Naive thymus-derived CD4-positive, alpha-beta T cell (primary cell): ENCODE measurements around the gene KEAP1. TPM values are rescaled to one million over a fixed set of nuclear protein-coding genes. Genes with fewer than 3 reads are reported as not detected.
A peak's percentile ranks its signal among the peaks of the same experiment; 100 is the strongest.

Experiments
- ATAC-seq: fragments of 150-1000 bp; cut with Tn5 transposase; 2 replicates; pipeline ENCODE4 v1.10.0; 2021; ENCODE audit warnings: mild to moderate bottlenecking, moderate library complexity
- CTCF ChIA-PET: fragments of 350-600 bp; sonication (Branson Sonifier 250); formaldehyde crosslinking; loops from one replicate; lab custom pipeline; 2021; ENCODE audit warnings: antibody characterized with exemption; lab: Charles Lee
- POLR2A ChIA-PET: fragments of 350-600 bp; sonication (Branson Sonifier 250); formaldehyde crosslinking; loops from one replicate; lab custom pipeline; 2021; ENCODE audit warnings: antibody characterized with exemption, inconsistent platforms; lab: Charles Lee
- DNase-seq, 9 donors: peaks; one replicate each; pipeline versions ENCODE4 v3.0.0 to v3.0.0-alpha.2; 2020 to 2022; ENCODE audit warnings: mixed read lengths in 1 of 9
- H3K27ac ChIP-seq: one replicate; pipeline ENCODE4 v1.7.0; 2013; ENCODE audit warnings: mild to moderate bottlenecking, low read depth, low read length, moderate library complexity
- H3K27me3 ChIP-seq, 2 donors: one replicate each; pipeline ENCODE4 v1.7.0; 2013; ENCODE audit warnings: low read length in 2 of 2, mild to moderate bottlenecking in 2 of 2, moderate library complexity in 2 of 2; ENCODE audit not compliant: control insufficient read depth in 2 of 2, insufficient read depth in 2 of 2
- H3K36me3 ChIP-seq, 3 experiments: 1 replicate in 2 of 3; 2 replicates in 1 of 3; pipeline ENCODE4 v1.7.0; 2013; ENCODE audit warnings: low read length in 3 of 3, mild to moderate bottlenecking in 3 of 3, moderate library complexity in 1 of 3; ENCODE audit not compliant: insufficient read depth in 3 of 3, control insufficient read depth in 2 of 3
- H3K4me1 ChIP-seq, 2 donors: one replicate each; pipeline ENCODE4 v1.7.0; 2013; ENCODE audit warnings: low read length in 2 of 2, mild to moderate bottlenecking in 2 of 2, moderate library complexity in 1 of 2; ENCODE audit not compliant: control insufficient read depth in 2 of 2, insufficient read depth in 2 of 2
- H3K4me3 ChIP-seq: 2 replicates; pipeline ENCODE4 v1.7.0; 2013; ENCODE audit warnings: mild to moderate bottlenecking, low read length
- H3K9me3 ChIP-seq, 3 experiments: 1 replicate in 2 of 3; 2 replicates in 1 of 3; pipeline ENCODE4 v1.7.0; 2013; ENCODE audit warnings: low read length in 3 of 3; ENCODE audit not compliant: control insufficient read depth in 2 of 3
- H3K27ac Mint-ChIP-seq, 9 donors: one replicate each; pipeline ENCODE4 v1.8.0; 2020 to 2022; ENCODE audit warnings: mixed read lengths in 9 of 9, mild to moderate bottlenecking in 8 of 9, moderate library complexity in 5 of 9, inconsistent platforms in 2 of 9
- H3K27me3 Mint-ChIP-seq, 5 donors: one replicate each; pipeline ENCODE4 v1.8.0; 2021 to 2022; ENCODE audit warnings: mixed read lengths in 5 of 5, mild to moderate bottlenecking in 1 of 5
- H3K36me3 Mint-ChIP-seq, 5 donors: one replicate each; pipeline ENCODE4 v1.8.0; 2020 to 2022; ENCODE audit warnings: mixed read lengths in 5 of 5, mild to moderate bottlenecking in 3 of 5, inconsistent platforms in 1 of 5
- H3K4me1 Mint-ChIP-seq, 7 donors: one replicate each; pipeline ENCODE4 v1.8.0; 2020 to 2022; ENCODE audit warnings: mixed read lengths in 7 of 7, mild to moderate bottlenecking in 3 of 7, inconsistent platforms in 1 of 7
- H3K4me3 Mint-ChIP-seq, 10 donors: one replicate each; pipeline ENCODE4 v1.8.0; 2020 to 2022; ENCODE audit warnings: mild to moderate bottlenecking in 10 of 10, mixed read lengths in 10 of 10, moderate library complexity in 6 of 10, inconsistent platforms in 2 of 10
- H3K9me3 Mint-ChIP-seq, 11 donors: one replicate each; pipeline ENCODE4 v1.8.0; 2020 to 2022; ENCODE audit warnings: mixed read lengths in 11 of 11, mild to moderate bottlenecking in 4 of 11, inconsistent platforms in 1 of 11, moderate library complexity in 1 of 11
- intact Hi-C, 2 donors: fragments of 100-400 bp; cut with micrococcal nuclease; formaldehyde crosslinking; loops; one replicate each; pipeline ENCODE4 v1.15.1; 2023
- polyA plus RNA-seq, 2 donors: library from polyadenylated mRNA; unstranded; fragments of 300-500 nt; fragmentation: Illumina TruSeq; gene quantifications; one replicate each; pipeline ENCODE4 v1.2.3, GENCODE V29; 2021
- total RNA-seq, 6 experiments: library from RNA in 5 of 6; stranded (reverse) in 5 of 6; gene quantifications; 1 replicate in 5 of 6; 2 replicates in 1 of 6; pipeline ENCODE4 v1.2.3 and lab custom pipeline; 2021 to 2026

The KEAP1 gene
- total and polyA plus RNA-seq, 7 experiments from 2014 or later, result 12.9 to 83.6 (median 31.4) TPM

- Histone ChIP-seq H3K36me3 (no peaks in the 10 kb centered on the region), H3K27ac (no peak within 1 kb of the TSS), H3K9me3 (no peaks in the 10 kb centered on the region), H3K4me3 (peak within 1 kb of the TSS; percentile 43), H3K4me1 (peaks cover 11 to 41% of the 10 kb centered on the region in 2 donors), H3K27me3 (peaks cover 0 to 17% of the 10 kb centered on the region in 2 donors)
- Mint-ChIP-seq H3K27me3 (peaks cover 49 to 67% (median 53%) of the 10 kb centered on the region in 5 donors), H3K4me3 (peak within 1 kb of the TSS; percentile 39 to 88 (median 78)), H3K4me1 (peaks cover 18 to 43% (median 30%) of the 10 kb centered on the region in 7 donors), H3K9me3 (peaks cover 0 to 2% (median 0%) of the 10 kb centered on the region in 11 donors), H3K27ac (peak within 1 kb of the TSS in 3 of 9 donors; percentile 31 to 63 (median 46)), H3K36me3 (peaks cover 0 to 6% (median 1%) of the 10 kb centered on the region in 5 donors)
- intact Hi-C loops, result no loop called here
- ATAC-seq (peak; percentile 30), DNase-seq (peak in 1 of 9 donors; percentile 33)
- CTCF ChIA-PET, result no interaction called here
- POLR2A ChIA-PET, result interaction anchor here (1.8 kb wide), 1 partner anchor 49 kb away, joined by 4 read pairs; the partner anchor contains the start of gene KRI1
These were observed 14.2 kb upstream of the KEAP1 start, which contains the start of gene S1PR5 for GRCh38 chr19:10517361-10517759. S1PR5 (minus strand) TSS chr19:10517447; CDS start chr19:10515011, 2,436 bp downstream.

- Histone ChIP-seq H3K4me1 (peaks cover 11 to 36% of the 10 kb centered on the region in 2 donors), H3K27me3 (peaks cover 0 to 17% of the 10 kb centered on the region in 2 donors), H3K4me3 (peak overlapping the region; percentile 43), H3K36me3 (no peaks in the 10 kb centered on the region), H3K9me3 (no peaks in the 10 kb centered on the region), H3K27ac (no peak overlapping the region)
- Mint-ChIP-seq H3K27me3 (peaks cover 49 to 69% (median 53%) of the 10 kb centered on the region in 5 donors), H3K36me3 (peaks cover 0 to 6% (median 1%) of the 10 kb centered on the region in 5 donors), H3K9me3 (peaks cover 0 to 2% (median 0%) of the 10 kb centered on the region in 11 donors), H3K27ac (peak overlapping the region in 2 of 9 donors; percentile 31 to 46), H3K4me3 (peak overlapping the region; percentile 18 to 81 (median 65)), H3K4me1 (peaks cover 18 to 43% (median 30%) of the 10 kb centered on the region in 7 donors)
- ATAC-seq (no peak), DNase-seq (no peak)
- ChIA-PET CTCF (no interaction called here), POLR2A (interaction anchor here (1.8 kb wide), 1 partner anchor 49 kb away, joined by 4 read pairs; the partner anchor contains the start of gene KRI1)
- intact Hi-C loops, result no loop called here
These were observed 13.6 kb upstream of the KEAP1 start for GRCh38 chr19:10516671-10517286.

- H3K4me1 Mint-ChIP-seq, result peaks cover 18 to 43% (median 30%) of the 10 kb centered on the region in 7 donors
These were observed 12.9 kb upstream of the KEAP1 start for GRCh38 chr19:10516064-10516385.

GRCh38 chr19:10514211-10515145, 11.3 kb upstream of the KEAP1 start:
- Histone ChIP-seq H3K27ac (no peak overlapping the region), H3K4me3 (peak overlapping the region; percentile 16), H3K4me1 (peaks cover 11 to 43% of the 10 kb centered on the region in 2 donors), H3K36me3 (no peaks in the 10 kb centered on the region), H3K27me3 (peaks cover 0 to 17% of the 10 kb centered on the region in 2 donors), H3K9me3 (no peaks in the 10 kb centered on the region)
- ChIA-PET CTCF (no interaction called here), POLR2A (no interaction called here)
- Mint-ChIP-seq H3K4me1 (peaks cover 18 to 38% (median 29%) of the 10 kb centered on the region in 7 donors), H3K27ac (no peak overlapping the region), H3K36me3 (peaks cover 0 to 6% (median 1%) of the 10 kb centered on the region in 5 donors), H3K27me3 (peaks cover 45 to 68% (median 50%) of the 10 kb centered on the region in 5 donors), H3K4me3 (peak overlapping the region in 8 of 10 donors; percentile 32 to 81 (median 64)), H3K9me3 (peaks cover 0 to 2% (median 0%) of the 10 kb centered on the region in 11 donors)
- intact Hi-C loops, result loop anchor here in 1 of 2 donors (5.0 kb wide), 1 partner anchor 222 kb away; no protein-coding TSS in a partner anchor
- DNase-seq (peak in 3 of 9 donors; percentile 29 to 52 (median 37)), ATAC-seq (peak; percentile 49)

More at GRCh38 chr19:10516064-10516385, 12.9 kb upstream of the KEAP1 start:
- H3K4me3 Mint-ChIP-seq, result peak overlapping the region in 6 of 10 donors; percentile 0 to 81 (median 40)
- peaks cover 49 to 73% (median 53%) of the 10 kb centered on the region in 5 donors for H3K27me3 Mint-ChIP-seq
- Histone ChIP-seq H3K4me1 (peaks cover 11 to 36% of the 10 kb centered on the region in 2 donors), H3K9me3 (no peaks in the 10 kb centered on the region), H3K27ac (no peak overlapping the region), H3K27me3 (peaks cover 0 to 17% of the 10 kb centered on the region in 2 donors), H3K4me3 (peak overlapping the region; percentile 43), H3K36me3 (no peaks in the 10 kb centered on the region)
- ChIA-PET CTCF (interaction anchor here (1.1 kb wide), 1 partner anchor 15 kb away, joined by 3 read pairs; no protein-coding TSS in a partner anchor), POLR2A (no interaction called here)
- H3K9me3 Mint-ChIP-seq, result peaks cover 0 to 2% (median 0%) of the 10 kb centered on the region in 11 donors
- H3K36me3 Mint-ChIP-seq, result peaks cover 0 to 6% (median 1%) of the 10 kb centered on the region in 5 donors
- peak overlapping the region in 2 of 9 donors; percentile 29 to 31 for H3K27ac Mint-ChIP-seq
- ATAC-seq, result peak; percentile 72
- DNase-seq, result no peak
- intact Hi-C loops, result no loop called here

- peaks cover 7 to 39% of the 10 kb centered on the region in 2 donors for H3K4me1 ChIP-seq
- no peak overlapping the region for H3K4me3 ChIP-seq
- peaks cover 34 to 55% (median 39%) of the 10 kb centered on the region in 5 donors for H3K27me3 Mint-ChIP-seq
- DNase-seq, result no peak
- H3K27ac Mint-ChIP-seq, result peak overlapping the region in 1 of 9 donors; percentile 9
- POLR2A ChIA-PET, result no interaction called here
- intact Hi-C loops, result loop anchor here in 1 of 2 donors (5.0 kb wide), 1 partner anchor 221 kb away; no protein-coding TSS in a partner anchor
- H3K9me3 ChIP-seq, result no peaks in the 10 kb centered on the region
- H3K9me3 Mint-ChIP-seq, result peaks cover 0 to 2% (median 0%) of the 10 kb centered on the region in 11 donors
- H3K36me3 Mint-ChIP-seq, result peaks cover 0 to 6% (median 0%) of the 10 kb centered on the region in 5 donors
- H3K36me3 ChIP-seq, result no peaks in the 10 kb centered on the region
- H3K27me3 ChIP-seq, result peaks cover 0 to 12% of the 10 kb centered on the region in 2 donors
- H3K27ac ChIP-seq, result no peak overlapping the region
- H3K4me3 Mint-ChIP-seq, result peak overlapping the region in 4 of 10 donors; percentile 32 to 65 (median 57)
- peaks cover 15 to 30% (median 22%) of the 10 kb centered on the region in 7 donors for H3K4me1 Mint-ChIP-seq
- ATAC-seq, result no peak
- CTCF ChIA-PET, result no interaction called here
These were observed 10.1 kb upstream of the KEAP1 start for GRCh38 chr19:10513223-10513622.
